Lower lobe of right lung (tissue), 2 donors: Measurements from ENCODE around the gene TCTN2. TPM values are rescaled to one million over a fixed set of nuclear protein-coding genes. Genes with fewer than 3 reads are reported as not detected.

Experiments used
- ATAC-seq, 2 donors: fragments of 200-7000 bp; cut with Tn5 transposase; one replicate each; pipeline ENCODE4 v1.9.1; 2020 to 2022; ENCODE audit warnings: mild to moderate bottlenecking in 2 of 2, moderate library complexity in 2 of 2
- DNase-seq: peaks from one replicate; pipeline ENCODE4 v3.0.0-alpha.2; 2020
- H3K27ac ChIP-seq: fragments of 200-600 bp; one replicate; pipeline ENCODE4 v1.8.0; 2022
- H3K27me3 ChIP-seq: fragments of 200-600 bp; one replicate; pipeline ENCODE4 v1.8.0; 2022; ENCODE audit warnings: low read depth
- H3K36me3 ChIP-seq: fragments of 200-600 bp; one replicate; pipeline ENCODE4 v1.8.0; 2022; ENCODE audit warnings: mild to moderate bottlenecking
- H3K4me1 ChIP-seq: fragments of 200-600 bp; one replicate; pipeline ENCODE4 v1.8.0; 2022
- H3K4me3 ChIP-seq: fragments of 200-600 bp; one replicate; pipeline ENCODE4 v1.8.0; 2022; ENCODE audit warnings: mild to moderate bottlenecking
- H3K9me3 ChIP-seq: fragments of 200-600 bp; one replicate; pipeline ENCODE4 v1.8.0; 2022
- intact Hi-C: fragments of 100-400 bp; cut with DNase I; formaldehyde crosslinking; loops from one replicate; pipeline ENCODE4 v1.11.0; 2022
- total RNA-seq: library from RNA; stranded (reverse); fragmentation: NEBNext Ultra II Directional; extraction: Animal tissue kit (Norgen Biotek cat#: 25700); gene quantifications from one replicate; pipeline ENCODE4 v1.2.1, GENCODE V29; 2021
- TF ChIP-seq, protein P1 (sequence below): fragments of 200-600 bp; IDR thresholded peaks from one replicate; pipeline ENCODE4 v1.8.0; 2022; ENCODE audit warnings: antibody characterized with exemption, mild to moderate bottlenecking
- donor health status: DM: no; HTN: yes; CAD: no; lungs with severe emphysema.

The TCTN2 gene
- total RNA-seq, 1 donor from 2014 or later: 14.5 TPM

DNA sequence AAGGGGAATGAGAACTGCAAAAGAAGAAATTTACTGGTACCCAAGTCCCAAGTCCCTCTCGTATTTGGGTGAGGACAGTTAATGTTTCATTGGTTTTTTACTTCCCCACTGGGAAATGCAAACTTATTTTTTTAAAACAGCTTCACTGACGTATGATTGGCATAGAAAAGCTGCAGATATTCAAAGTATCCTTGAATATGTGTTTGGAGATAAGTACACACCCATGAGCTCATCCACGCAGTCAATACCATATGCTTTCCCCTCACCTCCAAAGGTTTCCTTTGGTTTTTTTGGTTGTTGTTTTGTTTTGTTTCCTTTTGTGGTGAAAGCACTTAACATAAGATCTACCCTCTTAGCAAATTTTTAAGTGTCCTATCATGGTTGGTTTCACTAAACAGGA lies 13.1 kb downstream of the TCTN2 start:
- H3K4me1 ChIP-seq: no peaks in the 10 kb centered on the region
- H3K27me3 ChIP-seq: no peaks in the 10 kb centered on the region
- DNase-seq (no peak), ATAC-seq (no peak)
- H3K4me3 ChIP-seq: no peak overlapping the region
- H3K36me3 ChIP-seq: peaks cover 71% of the 10 kb centered on the region
- intact Hi-C loops: no loop called here
- no peak overlapping the region for H3K27ac ChIP-seq
- TF ChIP-seq, protein P1, sequence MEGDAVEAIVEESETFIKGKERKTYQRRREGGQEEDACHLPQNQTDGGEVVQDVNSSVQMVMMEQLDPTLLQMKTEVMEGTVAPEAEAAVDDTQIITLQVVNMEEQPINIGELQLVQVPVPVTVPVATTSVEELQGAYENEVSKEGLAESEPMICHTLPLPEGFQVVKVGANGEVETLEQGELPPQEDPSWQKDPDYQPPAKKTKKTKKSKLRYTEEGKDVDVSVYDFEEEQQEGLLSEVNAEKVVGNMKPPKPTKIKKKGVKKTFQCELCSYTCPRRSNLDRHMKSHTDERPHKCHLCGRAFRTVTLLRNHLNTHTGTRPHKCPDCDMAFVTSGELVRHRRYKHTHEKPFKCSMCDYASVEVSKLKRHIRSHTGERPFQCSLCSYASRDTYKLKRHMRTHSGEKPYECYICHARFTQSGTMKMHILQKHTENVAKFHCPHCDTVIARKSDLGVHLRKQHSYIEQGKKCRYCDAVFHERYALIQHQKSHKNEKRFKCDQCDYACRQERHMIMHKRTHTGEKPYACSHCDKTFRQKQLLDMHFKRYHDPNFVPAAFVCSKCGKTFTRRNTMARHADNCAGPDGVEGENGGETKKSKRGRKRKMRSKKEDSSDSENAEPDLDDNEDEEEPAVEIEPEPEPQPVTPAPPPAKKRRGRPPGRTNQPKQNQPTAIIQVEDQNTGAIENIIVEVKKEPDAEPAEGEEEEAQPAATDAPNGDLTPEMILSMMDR: no peak
- no peaks in the 10 kb centered on the region for H3K9me3 ChIP-seq

DNA sequence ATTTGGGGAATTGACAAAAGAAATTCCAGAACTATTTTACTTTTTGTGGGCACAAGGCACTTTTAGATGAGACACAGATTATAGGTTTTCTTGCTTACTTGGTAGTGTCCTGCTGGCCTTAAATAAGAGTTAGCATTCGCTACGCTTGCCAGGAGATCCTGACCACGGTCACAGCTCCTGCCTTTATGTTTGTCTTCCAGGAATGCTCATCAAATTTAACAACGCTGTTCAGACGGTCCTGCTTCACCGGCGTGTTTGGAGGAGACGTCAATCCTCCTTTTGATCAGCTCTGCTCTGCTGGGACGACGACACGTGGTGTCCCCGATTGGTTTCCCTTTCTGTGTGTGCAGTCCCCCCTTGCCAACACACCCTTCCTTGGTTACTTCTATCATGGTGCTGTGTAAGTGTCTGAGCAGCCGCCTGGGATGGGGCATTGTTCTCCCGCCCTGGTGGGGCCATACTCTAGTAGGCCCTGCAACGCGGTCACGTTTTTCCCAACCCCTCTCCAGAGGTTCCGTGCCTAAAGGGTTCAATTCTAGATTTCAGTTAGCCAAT lies 15.8 kb downstream of the TCTN2 start:
- ATAC-seq: no peak

DNA sequence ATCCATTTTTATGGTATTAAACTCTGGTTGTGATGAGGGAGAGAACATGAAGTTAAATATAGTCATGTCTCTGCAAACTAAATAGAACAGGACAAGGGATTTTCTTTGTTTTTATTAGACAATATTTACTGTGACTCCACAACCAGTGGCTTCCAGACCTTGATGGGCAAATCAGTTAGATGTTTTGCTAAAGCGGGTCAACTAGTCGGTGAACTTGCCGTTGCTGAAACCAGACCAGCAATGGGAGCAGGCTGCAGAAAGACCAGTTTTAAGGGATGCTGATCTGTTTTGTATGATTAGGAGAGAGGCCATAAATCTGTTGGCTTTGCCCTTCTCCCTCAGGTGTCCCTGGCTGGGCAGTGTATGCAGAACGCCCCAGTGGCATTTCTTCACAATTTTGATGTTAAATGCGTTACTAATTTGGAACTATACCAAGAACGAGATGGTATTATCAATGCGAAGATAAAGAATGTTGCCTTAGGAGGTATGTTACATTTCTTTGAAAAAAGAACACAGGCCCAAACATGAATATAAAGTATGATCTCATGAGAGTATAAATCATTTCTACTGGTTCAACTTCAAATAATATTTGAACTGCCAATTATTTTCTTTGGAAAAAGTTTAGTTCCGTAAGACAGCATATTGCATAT lies 19.4 kb downstream of the TCTN2 start:
- Histone ChIP-seq H3K9me3 (no peaks in the 10 kb centered on the region), H3K36me3 (peaks cover 74% of the 10 kb centered on the region), H3K4me1 (no peaks in the 10 kb centered on the region), H3K4me3 (no peak overlapping the region), H3K27me3 (no peaks in the 10 kb centered on the region), H3K27ac (no peak overlapping the region)
- no peak for ATAC-seq
- TF ChIP-seq, protein P1: no peak
- intact Hi-C loops: no loop called here
- no peak for DNase-seq

More for the DNA sequence above, 15.8 kb downstream of the TCTN2 start:
- Histone ChIP-seq H3K4me1 (no peaks in the 10 kb centered on the region), H3K36me3 (peaks cover 77% of the 10 kb centered on the region), H3K4me3 (no peak overlapping the region), H3K9me3 (no peaks in the 10 kb centered on the region), H3K27ac (no peak overlapping the region), H3K27me3 (no peaks in the 10 kb centered on the region)
- TF ChIP-seq, protein P1: no peak
- intact Hi-C loops: no loop called here
- DNase-seq: no peak

DNA sequence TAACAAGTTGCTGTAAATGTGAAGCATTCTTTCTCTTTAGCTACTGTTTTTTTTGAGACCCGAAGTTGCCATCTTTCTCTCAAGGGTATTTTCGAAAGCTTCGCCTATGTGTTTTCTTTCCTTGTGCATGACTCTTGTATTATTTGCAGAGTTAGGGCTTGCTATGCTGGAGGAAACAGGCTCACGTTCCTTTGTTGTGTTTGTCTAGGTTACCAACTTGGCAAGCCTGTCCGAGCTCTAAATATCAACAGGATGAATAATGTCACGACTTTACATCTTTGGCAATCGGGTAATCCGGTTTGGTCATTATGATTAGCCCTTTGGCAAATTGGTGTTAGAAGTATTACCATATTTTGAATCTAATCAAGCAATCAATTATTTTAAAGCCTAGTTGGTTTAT lies 25.3 kb downstream of the TCTN2 start:
- DNase-seq (no peak), ATAC-seq (no peak)
- Histone ChIP-seq H3K27ac (no peak overlapping the region), H3K9me3 (no peaks in the 10 kb centered on the region), H3K4me1 (no peaks in the 10 kb centered on the region), H3K36me3 (peaks cover 80% of the 10 kb centered on the region), H3K4me3 (no peak overlapping the region), H3K27me3 (no peaks in the 10 kb centered on the region)
- TF ChIP-seq, protein P1: no peak
- intact Hi-C loops: no loop called here

DNA sequence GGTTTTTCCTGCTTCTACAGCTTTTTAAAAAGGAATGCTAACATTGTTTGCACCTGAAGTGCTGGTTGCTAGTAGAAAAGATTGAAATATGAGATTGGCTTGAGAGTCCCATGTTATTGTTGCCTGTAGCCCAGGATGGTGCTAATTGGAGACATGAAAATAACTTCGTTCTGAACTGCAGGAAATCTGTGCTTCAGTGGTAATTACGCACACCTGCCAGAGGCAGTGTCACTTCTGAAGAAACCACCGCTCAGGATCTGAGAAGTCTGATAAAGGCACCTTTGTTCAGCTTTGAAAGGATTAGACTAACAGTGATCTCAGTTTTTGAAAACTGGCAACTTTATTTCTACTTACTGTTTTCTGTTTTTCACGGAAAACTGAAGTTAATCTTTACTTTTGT lies 25.7 kb downstream of the TCTN2 start:
- peaks cover 79% of the 10 kb centered on the region for H3K36me3 ChIP-seq
- intact Hi-C loops: no loop called here
- no peak for DNase-seq
- H3K4me1 ChIP-seq: no peaks in the 10 kb centered on the region
- H3K9me3 ChIP-seq: no peaks in the 10 kb centered on the region
- TF ChIP-seq, protein P1: no peak
- H3K27me3 ChIP-seq: no peaks in the 10 kb centered on the region
- no peak for ATAC-seq
- H3K27ac ChIP-seq: no peak overlapping the region
- H3K4me3 ChIP-seq: no peak overlapping the region
